HEK293 (cell line): ENCODE data around the gene VWA5B1.

Source experiments
- CTCF ChIA-PET: fragments of 350-600 bp; formaldehyde crosslinking; extraction: SDS; loops from one replicate; lab custom pipeline; 2021; ENCODE audit warnings: antibody characterized with exemption; lab: Yijun Ruan, JAX
- POLR2A ChIA-PET: fragments of 300-600 bp; formaldehyde crosslinking; extraction: SDS; loops from one replicate; lab custom pipeline; 2020; ENCODE audit warnings: antibody characterized with exemption, inconsistent platforms; lab: Yijun Ruan, JAX
- H3K27ac ChIP-seq: fragments of 200-500 bp; sonication (Bioruptor generic); 2 replicates; pipeline ENCODE4 v1.5.1; 2014; ENCODE audit warnings: low read depth, low read length, control low read depth, inconsistent platforms; ENCODE audit errors: extremely low read depth
- H3K36me3 ChIP-seq, 2 experiments: fragments of 200-500 bp in 1 of 2; sonication (Bioruptor generic) in 1 of 2; 1 replicate in 1 of 2; 2 replicates in 1 of 2; pipeline ENCODE4 v1.5.1; 2014 to 2017; ENCODE audit warnings: inconsistent platforms in 2 of 2, low read length in 2 of 2; ENCODE audit not compliant: control insufficient read depth in 2 of 2, insufficient read depth in 1 of 2
- H3K4me1 ChIP-seq: fragments of 200-500 bp; sonication (Bioruptor generic); 2 replicates; pipeline ENCODE4 v1.5.1; 2014; ENCODE audit warnings: mild to moderate bottlenecking, low read length, inconsistent platforms; ENCODE audit not compliant: control insufficient read depth, insufficient read depth
- H3K4me3 ChIP-seq: 2 replicates; pipeline ENCODE4 v1.5.1; 2011; ENCODE audit warnings: low read depth, mild to moderate bottlenecking, control low read depth, low read length, moderate library complexity
- H3K9me3 ChIP-seq: fragments of 200-500 bp; sonication (Bioruptor generic); 2 replicates; pipeline ENCODE4 v1.5.1; 2014; ENCODE audit warnings: low read depth, low read length, inconsistent platforms; ENCODE audit not compliant: control insufficient read depth, insufficient read depth
- BCL11B ChIP-seq: fragments of 450-650 bp; formaldehyde crosslinking; IDR thresholded peaks from 2 replicates; pipeline ENCODE4 v1.5.1; 2016; ENCODE audit warnings: low read depth, missing biosample characterization, missing genetic modification characterization
- FEZF1 ChIP-seq: fragments of 450-650 bp; formaldehyde crosslinking; IDR thresholded peaks from 2 replicates; pipeline ENCODE4 v1.5.1; 2016; ENCODE audit warnings: missing biosample characterization, missing genetic modification characterization
- GFI1B ChIP-seq: fragments of 450-650 bp; formaldehyde crosslinking; IDR thresholded peaks from 2 replicates; pipeline ENCODE4 v1.5.1; 2016; ENCODE audit warnings: missing biosample characterization, missing genetic modification characterization
- SALL2 ChIP-seq: fragments of 450-650 bp; formaldehyde crosslinking; IDR thresholded peaks from 2 replicates; pipeline ENCODE4 v1.5.0; 2017; ENCODE audit warnings: missing biosample characterization, mild to moderate bottlenecking, missing genetic modification characterization, borderline replicate concordance
- SETDB1 ChIP-seq: IDR thresholded peaks from one replicate; pipeline ENCODE4 v1.6.1; 2017; ENCODE audit warnings: mild to moderate bottlenecking, low read length, moderate library complexity, mixed read lengths; ENCODE audit not compliant: insufficient read length
- ZBTB7A ChIP-seq: fragments of 450-650 bp; formaldehyde crosslinking; IDR thresholded peaks from 2 replicates; pipeline ENCODE4 v1.5.1; 2016; ENCODE audit warnings: low read depth, missing biosample characterization, missing genetic modification characterization
- ZBTB8A ChIP-seq: fragments of 450-650 bp; formaldehyde crosslinking; IDR thresholded peaks from 2 replicates; pipeline ENCODE4 v1.5.1; 2016; ENCODE audit warnings: missing biosample characterization, missing genetic modification characterization
- ZFP3 ChIP-seq: fragments of 450-650 bp; formaldehyde crosslinking; IDR thresholded peaks from 2 replicates; pipeline ENCODE4 v1.5.1; 2016; ENCODE audit warnings: low read depth, missing biosample characterization, missing genetic modification characterization
- ZNF174 ChIP-seq: fragments of 450-650 bp; formaldehyde crosslinking; IDR thresholded peaks from 2 replicates; pipeline ENCODE4 v1.5.0; 2017; ENCODE audit warnings: missing biosample characterization, mild to moderate bottlenecking, missing genetic modification characterization
- ZNF2 ChIP-seq: fragments of 450-650 bp; formaldehyde crosslinking; IDR thresholded peaks from 2 replicates; pipeline ENCODE4 v1.5.1; 2016; ENCODE audit warnings: missing biosample characterization, missing genetic modification characterization
- ZNF211 ChIP-seq: fragments of 450-650 bp; formaldehyde crosslinking; IDR thresholded peaks from 2 replicates; pipeline ENCODE4 v1.5.1; 2016; ENCODE audit warnings: low read depth, missing biosample characterization, missing genetic modification characterization
- ZNF239 ChIP-seq: fragments of 450-650 bp; formaldehyde crosslinking; IDR thresholded peaks from 2 replicates; pipeline ENCODE4 v1.5.1; 2016; ENCODE audit warnings: missing biosample characterization, missing genetic modification characterization
- ZNF560 ChIP-seq: fragments of 450-650 bp; formaldehyde crosslinking; IDR thresholded peaks from 2 replicates; pipeline ENCODE4 v1.5.1; 2017; ENCODE audit warnings: missing biosample characterization, missing genetic modification characterization, borderline replicate concordance
- ZNF585B ChIP-seq: fragments of 450-650 bp; formaldehyde crosslinking; IDR thresholded peaks from 2 replicates; pipeline ENCODE4 v1.5.1; 2016; ENCODE audit warnings: missing biosample characterization, missing genetic modification characterization
- ZNF596 ChIP-seq: fragments of 450-650 bp; IDR thresholded peaks from 2 replicates; pipeline ENCODE4 v1.5.0; 2018; ENCODE audit warnings: missing biosample characterization, mild to moderate bottlenecking, missing genetic modification characterization, moderate library complexity
- ZNF623 ChIP-seq: fragments of 450-650 bp; formaldehyde crosslinking; IDR thresholded peaks from 2 replicates; pipeline ENCODE4 v1.5.1; 2016; ENCODE audit warnings: missing biosample characterization, missing genetic modification characterization
- ZNF624 ChIP-seq: fragments of 450-650 bp; formaldehyde crosslinking; IDR thresholded peaks from 2 replicates; pipeline ENCODE4 v1.5.1; 2017; ENCODE audit warnings: missing biosample characterization, missing genetic modification characterization
- ZNF654 ChIP-seq: fragments of 450-650 bp; formaldehyde crosslinking; IDR thresholded peaks from 2 replicates; pipeline ENCODE4 v1.5.1; 2016; ENCODE audit warnings: low read depth, missing biosample characterization, missing genetic modification characterization
- ZNF664 ChIP-seq: fragments of 450-650 bp; formaldehyde crosslinking; IDR thresholded peaks from 2 replicates; pipeline ENCODE4 v1.5.1; 2016; ENCODE audit warnings: missing biosample characterization, missing genetic modification characterization
- TF ChIP-seq, protein P1 (sequence below): sonication (generic); formaldehyde crosslinking; IDR thresholded peaks from 2 replicates; pipeline ENCODE4 v1.8.1; 2022; ENCODE audit warnings: mild to moderate bottlenecking, moderate library complexity, missing genetic modification reagents
- TF ChIP-seq, protein P2 (sequence below): fragments of 450-650 bp; formaldehyde crosslinking; IDR thresholded peaks from 2 replicates; pipeline ENCODE4 v1.5.1; 2016; ENCODE audit warnings: missing biosample characterization, missing genetic modification characterization
- TF ChIP-seq, protein P3 (sequence below): fragments of 450-650 bp; formaldehyde crosslinking; IDR thresholded peaks from 2 replicates; pipeline ENCODE4 v1.5.1; 2016; ENCODE audit warnings: missing biosample characterization, missing genetic modification characterization
- TF ChIP-seq, protein P4 (sequence below): fragments of 450-650 bp; formaldehyde crosslinking; optimal IDR thresholded peaks from 2 replicates; pipeline ENCODE3; 2016; ENCODE audit warnings: missing biosample characterization, mild to moderate bottlenecking, missing genetic modification characterization
- TF ChIP-seq, protein P5 (sequence below): fragments of 450-650 bp; formaldehyde crosslinking; IDR thresholded peaks from 2 replicates; pipeline ENCODE4 v1.5.1; 2016; ENCODE audit warnings: missing biosample characterization, missing genetic modification characterization
- TF ChIP-seq, protein P6 (sequence below): fragments of 450-650 bp; formaldehyde crosslinking; IDR thresholded peaks from 2 replicates; pipeline ENCODE4; 2016; ENCODE audit warnings: missing biosample characterization, missing genetic modification characterization

The VWA5B1 gene

DNA sequence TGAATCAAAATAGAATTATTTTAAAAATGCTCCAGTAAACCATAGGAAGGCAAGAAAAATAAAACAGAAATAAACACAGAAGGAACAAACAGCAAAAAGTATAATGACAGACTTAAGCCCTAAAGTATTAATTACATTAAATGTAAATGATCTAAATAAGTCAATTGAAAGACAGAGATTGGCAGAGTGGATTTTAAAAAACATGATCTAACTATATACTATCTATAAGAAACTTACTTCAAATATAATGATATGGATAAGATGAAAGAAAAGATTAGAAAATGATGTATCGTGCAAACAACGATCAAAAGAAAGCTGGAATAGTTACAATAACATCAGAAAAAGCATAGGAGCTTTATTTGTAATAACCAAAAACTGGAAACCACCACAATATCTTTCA lies 104.6 kb downstream of the VWA5B1 start:
- Histone ChIP-seq H3K4me1 (no peaks in the 10 kb centered on the region), H3K4me3 (no peak overlapping the region), H3K36me3 (no peaks in the 10 kb centered on the region), H3K27ac (no peak overlapping the region), H3K9me3 (no peaks in the 10 kb centered on the region)
- POLR2A ChIA-PET: interaction anchor here (0.6 kb wide), 1 partner anchor 28 kb away, joined by 4 read pairs; no protein-coding TSS in a partner anchor
- CTCF ChIA-PET: interaction anchor here (1.1 to 4.0 kb wide), 2 partner anchors 33 to 169 kb away, joined by 3 to 13 read pairs; no protein-coding TSS in a partner anchor
- no peak for TF ChIP-seq ZNF624 (tag by site-specific recombination)
- TF ChIP-seq SETDB1: peak; percentile 83

DNA sequence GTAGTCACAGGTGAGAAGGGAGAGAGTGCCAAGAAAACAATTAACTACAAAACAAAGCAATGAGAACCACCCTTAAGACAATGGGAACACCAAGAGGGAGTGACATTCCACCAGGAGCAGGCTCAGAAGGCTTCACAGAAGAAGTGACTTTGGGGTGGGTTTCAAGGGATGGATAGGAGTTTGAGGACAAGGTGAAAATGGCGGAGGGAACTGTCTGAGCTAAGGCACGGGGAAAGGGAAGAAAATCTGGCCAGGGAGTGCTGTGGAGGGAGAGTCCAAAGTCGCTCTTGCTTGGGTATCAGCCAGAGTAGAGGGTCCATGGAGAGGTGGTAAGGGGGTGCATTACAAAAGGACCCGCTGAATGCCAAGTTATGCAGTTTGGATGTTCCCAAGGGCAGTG lies 108.1 kb downstream of the VWA5B1 start:
- no peak for TF ChIP-seq ZNF585B (tag by site-specific recombination)
- peak; percentile 88 for TF ChIP-seq ZFP3 (tag by site-specific recombination)
- TF ChIP-seq ZNF2 (tag by site-specific recombination): no peak
- TF ChIP-seq, protein P1, sequence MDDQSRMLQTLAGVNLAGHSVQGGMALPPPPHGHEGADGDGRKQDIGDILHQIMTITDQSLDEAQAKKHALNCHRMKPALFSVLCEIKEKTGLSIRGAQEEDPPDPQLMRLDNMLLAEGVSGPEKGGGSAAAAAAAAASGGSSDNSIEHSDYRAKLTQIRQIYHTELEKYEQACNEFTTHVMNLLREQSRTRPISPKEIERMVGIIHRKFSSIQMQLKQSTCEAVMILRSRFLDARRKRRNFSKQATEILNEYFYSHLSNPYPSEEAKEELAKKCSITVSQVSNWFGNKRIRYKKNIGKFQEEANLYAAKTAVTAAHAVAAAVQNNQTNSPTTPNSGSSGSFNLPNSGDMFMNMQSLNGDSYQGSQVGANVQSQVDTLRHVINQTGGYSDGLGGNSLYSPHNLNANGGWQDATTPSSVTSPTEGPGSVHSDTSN (CRISPR knock-in tag): no peak
- TF ChIP-seq ZNF664 (tag by site-specific recombination): no peak
- TF ChIP-seq ZNF211 (tag by site-specific recombination): no peak
- H3K36me3 ChIP-seq: no peaks in the 10 kb centered on the region
- H3K4me3 ChIP-seq: no peak overlapping the region
- H3K4me1 ChIP-seq: no peaks in the 10 kb centered on the region
- ChIA-PET CTCF (no interaction called here), POLR2A (no interaction called here)
- H3K27ac ChIP-seq: no peak overlapping the region
- H3K9me3 ChIP-seq: no peaks in the 10 kb centered on the region

DNA sequence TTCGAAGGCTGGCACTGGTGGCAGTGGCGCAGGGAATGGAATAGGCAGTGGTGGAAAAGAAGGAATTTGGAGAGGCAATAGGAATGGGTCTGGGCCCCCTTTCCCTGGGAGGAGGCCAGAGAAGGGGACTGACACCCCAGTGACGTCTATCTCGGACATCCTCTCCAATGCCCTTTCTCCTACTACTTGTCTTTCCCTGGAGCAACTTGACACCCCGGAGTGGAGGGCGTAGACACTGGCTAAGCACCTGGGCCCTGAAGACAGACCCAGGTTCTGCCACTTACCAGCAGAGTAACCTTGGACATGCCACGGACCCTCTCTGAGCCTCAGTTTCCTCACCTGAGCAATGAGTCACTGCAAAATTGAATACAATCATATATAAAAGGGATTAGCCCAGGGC lies 108.5 kb downstream of the VWA5B1 start:
- Histone ChIP-seq H3K9me3 (no peaks in the 10 kb centered on the region), H3K4me3 (no peak overlapping the region), H3K36me3 (no peaks in the 10 kb centered on the region), H3K4me1 (no peaks in the 10 kb centered on the region), H3K27ac (no peak overlapping the region)
- ChIA-PET POLR2A (no interaction called here), CTCF (no interaction called here)
- no peak for TF ChIP-seq ZNF623
- TF ChIP-seq, protein P2, sequence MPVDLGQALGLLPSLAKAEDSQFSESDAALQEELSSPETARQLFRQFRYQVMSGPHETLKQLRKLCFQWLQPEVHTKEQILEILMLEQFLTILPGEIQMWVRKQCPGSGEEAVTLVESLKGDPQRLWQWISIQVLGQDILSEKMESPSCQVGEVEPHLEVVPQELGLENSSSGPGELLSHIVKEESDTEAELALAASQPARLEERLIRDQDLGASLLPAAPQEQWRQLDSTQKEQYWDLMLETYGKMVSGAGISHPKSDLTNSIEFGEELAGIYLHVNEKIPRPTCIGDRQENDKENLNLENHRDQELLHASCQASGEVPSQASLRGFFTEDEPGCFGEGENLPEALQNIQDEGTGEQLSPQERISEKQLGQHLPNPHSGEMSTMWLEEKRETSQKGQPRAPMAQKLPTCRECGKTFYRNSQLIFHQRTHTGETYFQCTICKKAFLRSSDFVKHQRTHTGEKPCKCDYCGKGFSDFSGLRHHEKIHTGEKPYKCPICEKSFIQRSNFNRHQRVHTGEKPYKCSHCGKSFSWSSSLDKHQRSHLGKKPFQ (tag by site-specific recombination): no peak
- TF ChIP-seq, protein P3, sequence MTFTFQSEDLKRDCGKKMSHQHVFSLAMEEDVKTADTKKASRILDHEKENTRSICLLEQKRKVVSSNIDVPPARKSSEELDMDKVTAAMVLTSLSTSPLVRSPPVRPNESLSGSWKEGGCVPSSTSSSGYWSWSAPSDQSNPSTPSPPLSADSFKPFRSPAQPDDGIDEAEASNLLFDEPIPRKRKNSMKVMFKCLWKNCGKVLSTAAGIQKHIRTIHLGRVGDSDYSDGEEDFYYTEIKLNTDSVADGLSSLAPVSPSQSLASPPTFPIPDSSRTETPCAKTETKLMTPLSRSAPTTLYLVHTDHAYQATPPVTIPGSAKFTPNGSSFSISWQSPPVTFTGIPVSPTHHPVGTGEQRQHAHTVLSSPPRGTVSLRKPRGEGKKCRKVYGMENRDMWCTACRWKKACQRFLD (tag by site-specific recombination): no peak
- TF ChIP-seq, protein P4, sequence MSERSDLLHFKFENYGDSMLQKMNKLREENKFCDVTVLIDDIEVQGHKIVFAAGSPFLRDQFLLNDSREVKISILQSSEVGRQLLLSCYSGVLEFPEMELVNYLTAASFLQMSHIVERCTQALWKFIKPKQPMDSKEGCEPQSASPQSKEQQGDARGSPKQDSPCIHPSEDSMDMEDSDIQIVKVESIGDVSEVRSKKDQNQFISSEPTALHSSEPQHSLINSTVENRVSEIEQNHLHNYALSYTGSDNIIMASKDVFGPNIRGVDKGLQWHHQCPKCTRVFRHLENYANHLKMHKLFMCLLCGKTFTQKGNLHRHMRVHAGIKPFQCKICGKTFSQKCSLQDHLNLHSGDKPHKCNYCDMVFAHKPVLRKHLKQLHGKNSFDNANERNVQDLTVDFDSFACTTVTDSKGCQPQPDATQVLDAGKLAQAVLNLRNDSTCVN: no peak
- no peak for TF ChIP-seq ZBTB8A (tag by site-specific recombination)
- TF ChIP-seq ZNF239 (tag by site-specific recombination): no peak
- TF ChIP-seq BCL11B (tag by site-specific recombination): no peak
- TF ChIP-seq ZBTB7A (tag by site-specific recombination): no peak
- TF ChIP-seq GFI1B: no peak
- TF ChIP-seq ZNF596 (tag by site-specific recombination): no peak
- TF ChIP-seq SALL2 (tag by site-specific recombination): no peak
- no peak for TF ChIP-seq ZNF654 (tag by site-specific recombination)
- TF ChIP-seq FEZF1: no peak
- no peak for TF ChIP-seq ZNF560 (tag by site-specific recombination)
- TF ChIP-seq, protein P5, sequence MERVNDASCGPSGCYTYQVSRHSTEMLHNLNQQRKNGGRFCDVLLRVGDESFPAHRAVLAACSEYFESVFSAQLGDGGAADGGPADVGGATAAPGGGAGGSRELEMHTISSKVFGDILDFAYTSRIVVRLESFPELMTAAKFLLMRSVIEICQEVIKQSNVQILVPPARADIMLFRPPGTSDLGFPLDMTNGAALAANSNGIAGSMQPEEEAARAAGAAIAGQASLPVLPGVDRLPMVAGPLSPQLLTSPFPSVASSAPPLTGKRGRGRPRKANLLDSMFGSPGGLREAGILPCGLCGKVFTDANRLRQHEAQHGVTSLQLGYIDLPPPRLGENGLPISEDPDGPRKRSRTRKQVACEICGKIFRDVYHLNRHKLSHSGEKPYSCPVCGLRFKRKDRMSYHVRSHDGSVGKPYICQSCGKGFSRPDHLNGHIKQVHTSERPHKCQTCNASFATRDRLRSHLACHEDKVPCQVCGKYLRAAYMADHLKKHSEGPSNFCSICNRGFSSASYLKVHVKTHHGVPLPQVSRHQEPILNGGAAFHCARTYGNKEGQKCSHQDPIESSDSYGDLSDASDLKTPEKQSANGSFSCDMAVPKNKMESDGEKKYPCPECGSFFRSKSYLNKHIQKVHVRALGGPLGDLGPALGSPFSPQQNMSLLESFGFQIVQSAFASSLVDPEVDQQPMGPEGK (tag by site-specific recombination): no peak
- TF ChIP-seq ZNF174 (tag by site-specific recombination): no peak
- TF ChIP-seq, protein P6, sequence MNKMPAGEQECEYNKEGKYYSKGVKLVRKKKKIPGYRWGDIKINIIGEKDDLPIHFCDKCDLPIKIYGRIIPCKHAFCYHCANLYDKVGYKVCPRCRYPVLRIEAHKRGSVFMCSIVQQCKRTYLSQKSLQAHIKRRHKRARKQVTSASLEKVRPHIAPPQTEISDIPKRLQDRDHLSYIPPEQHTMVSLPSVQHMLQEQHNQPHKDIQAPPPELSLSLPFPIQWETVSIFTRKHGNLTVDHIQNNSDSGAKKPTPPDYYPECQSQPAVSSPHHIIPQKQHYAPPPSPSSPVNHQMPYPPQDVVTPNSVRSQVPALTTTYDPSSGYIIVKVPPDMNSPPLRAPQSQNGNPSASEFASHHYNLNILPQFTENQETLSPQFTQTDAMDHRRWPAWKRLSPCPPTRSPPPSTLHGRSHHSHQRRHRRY (tag by site-specific recombination): no peak
